Effector memory CD8-positive, alpha-beta T cell (primary cell): Measurements from ENCODE around the gene PEX6.

Experiments
- ATAC-seq: fragments of 150-1000 bp; cut with Tn5 transposase; replicated peaks from 2 replicates; pipeline ENCODE4 v1.10.0; 2021; ENCODE audit warnings: mild to moderate bottlenecking, moderate library complexity
- DNase-seq, 3 experiments: peaks; one replicate each; pipeline ENCODE4 v3.0.0; 2021
- H3K27ac Mint-ChIP-seq, 2 donors: one replicate each; pipeline ENCODE4 v1.8.0; 2022; ENCODE audit warnings: mild to moderate bottlenecking in 2 of 2, mixed read lengths in 2 of 2, moderate library complexity in 2 of 2
- H3K27me3 Mint-ChIP-seq, 2 donors: one replicate each; pipeline ENCODE4 v1.8.0; 2022; ENCODE audit warnings: mixed read lengths in 2 of 2
- H3K36me3 Mint-ChIP-seq: one replicate; pipeline ENCODE4 v1.8.0; 2022; ENCODE audit warnings: mild to moderate bottlenecking, moderate library complexity, mixed read lengths; ENCODE audit not compliant: insufficient read depth
- H3K4me1 Mint-ChIP-seq, 2 donors: one replicate each; pipeline ENCODE4 v1.8.0; 2022; ENCODE audit warnings: low read depth in 2 of 2, mixed read lengths in 2 of 2
- H3K4me3 Mint-ChIP-seq, 2 donors: one replicate each; pipeline ENCODE4 v1.8.0; 2022; ENCODE audit warnings: mild to moderate bottlenecking in 2 of 2, mixed read lengths in 2 of 2, moderate library complexity in 2 of 2
- H3K9me3 Mint-ChIP-seq, 2 donors: one replicate each; pipeline ENCODE4 v1.8.0; 2022; ENCODE audit warnings: mixed read lengths in 2 of 2

PEX6 gene

GRCh38 chr6:42969431-42969830 lies 9.6 kb downstream of the PEX6 start:
- Mint-ChIP-seq H3K27ac (no peak overlapping the region), H3K27me3 (no peaks in the 10 kb centered on the region), H3K4me3 (no peak overlapping the region), H3K9me3 (no peaks in the 10 kb centered on the region), H3K4me1 (peaks cover 4 to 9% of the 10 kb centered on the region in 2 donors), H3K36me3 (peaks cover 4% of the 10 kb centered on the region)
- ATAC-seq (no peak), DNase-seq (no peak)

- Mint-ChIP-seq H3K27ac (no peak overlapping the region), H3K4me1 (peaks cover 4 to 7% of the 10 kb centered on the region in 2 donors), H3K27me3 (no peaks in the 10 kb centered on the region), H3K9me3 (no peaks in the 10 kb centered on the region), H3K36me3 (peaks cover 5% of the 10 kb centered on the region), H3K4me3 (no peak overlapping the region)
- no peak for ATAC-seq
- no peak for DNase-seq
Observed at GRCh38 chr6:42968783-42969182, 10.2 kb downstream of the PEX6 start.

GRCh38 chr6:42968126-42968701 lies 10.8 kb downstream of the PEX6 start:
- H3K4me1 Mint-ChIP-seq = peaks cover 4 to 6% of the 10 kb centered on the region in 2 donors
- no peak overlapping the region for H3K4me3 Mint-ChIP-seq

GRCh38 chr6:42967228-42967627 lies 11.8 kb downstream of the PEX6 start:
- H3K9me3 Mint-ChIP-seq = no peaks in the 10 kb centered on the region
- peaks cover 5% of the 10 kb centered on the region for H3K36me3 Mint-ChIP-seq
- DNase-seq (no peak), ATAC-seq (no peak)
- no peaks in the 10 kb centered on the region for H3K27me3 Mint-ChIP-seq
- no peak overlapping the region for H3K27ac Mint-ChIP-seq
- no peak overlapping the region for H3K4me3 Mint-ChIP-seq
- H3K4me1 Mint-ChIP-seq = peaks cover 4 to 6% of the 10 kb centered on the region in 2 donors

More at GRCh38 chr6:42968126-42968701, 10.8 kb downstream of the PEX6 start:
- DNase-seq = no peak
- H3K27ac Mint-ChIP-seq = peak overlapping the region in 1 of 2 donors; percentile 28
- peaks cover 5% of the 10 kb centered on the region for H3K36me3 Mint-ChIP-seq
- ATAC-seq = no peak
- no peaks in the 10 kb centered on the region for H3K27me3 Mint-ChIP-seq
- H3K9me3 Mint-ChIP-seq = no peaks in the 10 kb centered on the region

GRCh38 chr6:42966571-42966970 lies 12.4 kb downstream of the PEX6 start:
- Mint-ChIP-seq H3K4me3 (no peak overlapping the region), H3K4me1 (peaks cover 3 to 4% of the 10 kb centered on the region in 2 donors), H3K27me3 (no peaks in the 10 kb centered on the region), H3K9me3 (no peaks in the 10 kb centered on the region), H3K36me3 (peaks cover 8% of the 10 kb centered on the region), H3K27ac (peak overlapping the region in 1 of 2 donors; percentile 65)
- DNase-seq = no peak
- no peak for ATAC-seq

GRCh38 chr6:42963855-42964605 lies 15.0 kb downstream of the PEX6 start:
- Mint-ChIP-seq H3K9me3 (no peaks in the 10 kb centered on the region), H3K4me3 (no peak overlapping the region), H3K36me3 (peaks cover 8% of the 10 kb centered on the region), H3K4me1 (peaks cover 0 to 12% of the 10 kb centered on the region in 2 donors), H3K27me3 (no peaks in the 10 kb centered on the region), H3K27ac (peak overlapping the region in 1 of 2 donors; percentile 53)
- ATAC-seq (no peak), DNase-seq (no peak)

GRCh38 chr6:42963179-42963854 lies 15.7 kb downstream of the PEX6 start:
- no peak overlapping the region for H3K27ac Mint-ChIP-seq
- H3K36me3 Mint-ChIP-seq = peaks cover 8% of the 10 kb centered on the region
- no peak for ATAC-seq
- no peaks in the 10 kb centered on the region for H3K9me3 Mint-ChIP-seq
- H3K4me3 Mint-ChIP-seq = no peak overlapping the region
- no peak for DNase-seq
- peaks cover 0 to 12% of the 10 kb centered on the region in 2 donors for H3K4me1 Mint-ChIP-seq
- no peaks in the 10 kb centered on the region for H3K27me3 Mint-ChIP-seq

- DNase-seq = no peak
- H3K4me1 Mint-ChIP-seq = peaks cover 0 to 12% of the 10 kb centered on the region in 2 donors
- H3K27me3 Mint-ChIP-seq = no peaks in the 10 kb centered on the region
- no peaks in the 10 kb centered on the region for H3K9me3 Mint-ChIP-seq
- no peak overlapping the region for H3K4me3 Mint-ChIP-seq
- no peak overlapping the region for H3K27ac Mint-ChIP-seq
- ATAC-seq = no peak
- H3K36me3 Mint-ChIP-seq = peaks cover 8% of the 10 kb centered on the region
Observed at GRCh38 chr6:42962502-42963178, 16.3 kb downstream of the PEX6 start.

GRCh38 chr6:42962096-42962495 lies 16.9 kb downstream of the PEX6 start:
- peaks cover 0 to 11% of the 10 kb centered on the region in 2 donors for H3K4me1 Mint-ChIP-seq
- DNase-seq = no peak
- H3K9me3 Mint-ChIP-seq = no peaks in the 10 kb centered on the region
- peak overlapping the region in 1 of 2 donors; percentile 42 for H3K4me3 Mint-ChIP-seq
- H3K27ac Mint-ChIP-seq = no peak overlapping the region
- H3K27me3 Mint-ChIP-seq = no peaks in the 10 kb centered on the region
- ATAC-seq = no peak
- H3K36me3 Mint-ChIP-seq = peaks cover 8% of the 10 kb centered on the region

GRCh38 chr6:42961020-42961470 lies 17.9 kb downstream of the PEX6 start:
- Mint-ChIP-seq H3K9me3 (no peaks in the 10 kb centered on the region), H3K4me1 (peaks cover 0 to 11% of the 10 kb centered on the region in 2 donors), H3K27ac (no peak overlapping the region), H3K27me3 (no peaks in the 10 kb centered on the region), H3K36me3 (peaks cover 8% of the 10 kb centered on the region), H3K4me3 (peak overlapping the region; percentile 63 to 85)
- DNase-seq (no peak), ATAC-seq (no peak)

GRCh38 chr6:42960243-42961019 lies 18.6 kb downstream of the PEX6 start, which contains the start of gene GNMT:
GNMT (plus strand) TSS chr6:42960754; CDS start chr6:42960768, 14 bp downstream.
- no peaks in the 10 kb centered on the region for H3K27me3 Mint-ChIP-seq
- peak in 2 of 3 experiments; percentile 10 to 24 for DNase-seq
- no peaks in the 10 kb centered on the region for H3K9me3 Mint-ChIP-seq
- peaks cover 8% of the 10 kb centered on the region for H3K36me3 Mint-ChIP-seq
- H3K4me3 Mint-ChIP-seq = peak within 1 kb of the TSS; percentile 63 to 85
- H3K4me1 Mint-ChIP-seq = peaks cover 0 to 11% of the 10 kb centered on the region in 2 donors
- ATAC-seq = peak; percentile 79
- H3K27ac Mint-ChIP-seq = peak within 1 kb of the TSS; percentile 80 to 90

GRCh38 chr6:42959917-42960242 lies 19.1 kb downstream of the PEX6 start:
- no peaks in the 10 kb centered on the region for H3K27me3 Mint-ChIP-seq
- ATAC-seq = no peak
- H3K36me3 Mint-ChIP-seq = peaks cover 8% of the 10 kb centered on the region
- H3K4me1 Mint-ChIP-seq = peaks cover 0 to 11% of the 10 kb centered on the region in 2 donors
- no peak for DNase-seq
- H3K4me3 Mint-ChIP-seq = peak overlapping the region in 1 of 2 donors; percentile 85
- peak overlapping the region; percentile 80 to 90 for H3K27ac Mint-ChIP-seq
- no peaks in the 10 kb centered on the region for H3K9me3 Mint-ChIP-seq
